ENCODE results near the gene GFM1.

Gene GFM1

GRCh38 chr3:158727206-158728060 lies 83.1 kb downstream of the GFM1 start:
- DNase-seq (ENCODE audit: low spot score) = peak; percentile 83

- DNase-seq (ENCODE audit: low spot score) = no peak
These were observed 83.7 kb downstream of the GFM1 start for GRCh38 chr3:158728061-158728377.

GRCh38 chr3:158728851-158729250 lies 84.5 kb downstream of the GFM1 start:
- no peak for DNase-seq (ENCODE audit: low spot score)

- DNase-seq (ENCODE audit: low spot score) = no peak
These were observed 87.2 kb downstream of the GFM1 start for GRCh38 chr3:158731486-158731885.

GRCh38 chr3:158731938-158732855 lies 87.9 kb downstream of the GFM1 start, which contains the start of gene RARRES1:
TSS of gene RARRES1 (minus strand) at chr3:158732457. CDS start at chr3:158732415, 42 bp downstream.
- peak; percentile 43 for DNase-seq (ENCODE audit: low spot score)

- peak; percentile 16 for DNase-seq (ENCODE audit: low spot score)
These were observed 88.5 kb downstream of the GFM1 start for GRCh38 chr3:158732856-158733200.

- DNase-seq (ENCODE audit: low spot score) = no peak
These were observed 89.3 kb downstream of the GFM1 start for GRCh38 chr3:158733656-158734055.

GRCh38 chr3:158735296-158736033 lies 91.1 kb downstream of the GFM1 start:
- no peak for DNase-seq (ENCODE audit: low spot score)

- DNase-seq (ENCODE audit: low spot score) = no peak
These were observed 93.1 kb downstream of the GFM1 start for GRCh38 chr3:158737410-158737809.

GRCh38 chr3:158737976-158738615 lies 93.8 kb downstream of the GFM1 start:
- no peak for DNase-seq (ENCODE audit: low spot score)

GRCh38 chr3:158738653-158739052 lies 94.3 kb downstream of the GFM1 start:
- DNase-seq (ENCODE audit: low spot score) = no peak

- no peak for DNase-seq (ENCODE audit: low spot score)
These were observed 94.8 kb downstream of the GFM1 start for GRCh38 chr3:158739078-158739477.

- no peak for DNase-seq (ENCODE audit: low spot score)
These were observed 95.3 kb downstream of the GFM1 start for GRCh38 chr3:158739661-158740060.

Measured in cerebellar cortex (tissue), 1 donor.